ENCODE data around the gene VWA8.

The VWA8 gene

GRCh38 chr13:41615528-41615855, 345.4 kb downstream of the VWA8 start:
- no peak for DNase-seq (ENCODE audit: low read depth in 2 of 2)

- no peak for DNase-seq (ENCODE audit: low read depth in 2 of 2)
Observed at GRCh38 chr13:41614671-41615527, 346.0 kb downstream of the VWA8 start.

GRCh38 chr13:41613984-41614661, 346.8 kb downstream of the VWA8 start:
- DNase-seq (ENCODE audit: low read depth in 2 of 2), result no peak

GRCh38 chr13:41613471-41613870, 347.4 kb downstream of the VWA8 start:
- DNase-seq (ENCODE audit: low read depth in 2 of 2), result no peak

- DNase-seq (ENCODE audit: low read depth in 2 of 2), result no peak
Observed at GRCh38 chr13:41611385-41611784, 349.5 kb downstream of the VWA8 start.

- no peak for DNase-seq (ENCODE audit: low read depth in 2 of 2)
Observed at GRCh38 chr13:41610404-41610803, 350.5 kb downstream of the VWA8 start.

- DNase-seq (ENCODE audit: low read depth in 2 of 2), result no peak
Observed at GRCh38 chr13:41609828-41610227, 351.1 kb downstream of the VWA8 start.

GRCh38 chr13:41608839-41609177, 352.1 kb downstream of the VWA8 start:
- DNase-seq (ENCODE audit: low read depth in 2 of 2), result no peak

- DNase-seq (ENCODE audit: low read depth in 2 of 2), result no peak
Observed at GRCh38 chr13:41608111-41608838, 352.6 kb downstream of the VWA8 start.

GRCh38 chr13:41606646-41607045, 354.3 kb downstream of the VWA8 start:
- DNase-seq (ENCODE audit: low read depth in 2 of 2), result no peak

GRCh38 chr13:41605319-41606285, 355.3 kb downstream of the VWA8 start:
- no peak for DNase-seq (ENCODE audit: low read depth in 2 of 2)

GRCh38 chr13:41603917-41604316, 357.0 kb downstream of the VWA8 start:
- no peak for DNase-seq (ENCODE audit: low read depth in 2 of 2)

GRCh38 chr13:41601718-41602445, 359.0 kb downstream of the VWA8 start:
- DNase-seq (ENCODE audit: low read depth in 2 of 2), result no peak

- DNase-seq (ENCODE audit: low read depth in 2 of 2), result no peak
Observed at GRCh38 chr13:41599619-41600018, 361.3 kb downstream of the VWA8 start.

- no peak for DNase-seq (ENCODE audit: low read depth in 2 of 2)
Observed at GRCh38 chr13:41597348-41598041, 363.4 kb downstream of the VWA8 start.

GRCh38 chr13:41596190-41596589, 364.7 kb downstream of the VWA8 start:
- DNase-seq (ENCODE audit: low read depth in 2 of 2), result no peak

- no peak for DNase-seq (ENCODE audit: low read depth in 2 of 2)
Observed at GRCh38 chr13:41595298-41595697, 365.6 kb downstream of the VWA8 start.

GRCh38 chr13:41590643-41591042, 370.3 kb downstream of the VWA8 start:
- no peak for DNase-seq (ENCODE audit: low read depth in 2 of 2)

- DNase-seq (ENCODE audit: low read depth in 2 of 2), result no peak
Observed at GRCh38 chr13:41590122-41590521, 370.8 kb downstream of the VWA8 start.

- DNase-seq (ENCODE audit: low read depth in 2 of 2), result no peak
Observed at GRCh38 chr13:41589434-41589833, 371.5 kb downstream of the VWA8 start.
